NCI-H748 (cell line): ENCODE data around the gene USP13.

Experiments
- DNase-seq: peaks from one replicate; lab custom pipeline; 2025; ENCODE audit not compliant: unreplicated experiment; lab: John Stamatoyannopoulos, UW

Gene USP13

DNA sequence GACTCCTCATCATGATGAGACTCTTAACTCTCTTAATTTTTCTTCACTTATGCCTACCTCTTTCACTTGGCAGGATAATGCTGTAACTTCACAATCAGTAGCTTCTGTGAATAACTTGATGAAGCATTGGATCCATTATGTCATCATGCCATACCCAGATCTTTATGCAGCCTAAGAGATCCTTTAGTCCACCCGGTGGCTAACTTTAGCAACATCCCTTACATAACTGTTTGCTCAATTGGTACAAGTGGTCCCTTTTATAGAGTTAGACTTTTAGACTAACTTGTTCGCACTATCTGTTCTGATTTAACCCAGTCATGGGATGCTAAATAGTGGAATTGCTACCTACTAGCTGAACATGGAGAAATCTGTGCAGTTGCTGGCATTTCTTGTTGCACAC is 184.5 kb downstream of the USP13 start:
- no peak for DNase-seq
